ENCODE data around the gene NUBPL.
"Not testable (repeated sequence)": the region's sequence is repeated elsewhere in the genome, so short reads cannot be mapped to it uniquely, and the experiment has no call there.

NUBPL gene

GRCh38 chr14:31718985-31719384 is 157.8 kb downstream of the NUBPL start:
- no peak overlapping the region for H3K4me3 ChIP-seq (ENCODE audit: low read depth, low read length)
- DNase-seq (ENCODE audit: low read depth): no peak
- no peak for TF ChIP-seq CTCF (IDR thresholded peaks at IDR 0.05; ENCODE audit: low read depth, low read length, missing control alignments)

GRCh38 chr14:31726337-31726736 is 165.1 kb downstream of the NUBPL start:
- DNase-seq (ENCODE audit: low read depth): no peak
- H3K4me3 ChIP-seq (ENCODE audit: low read depth, low read length): no peak overlapping the region
- no peak for TF ChIP-seq CTCF (IDR thresholded peaks at IDR 0.05; ENCODE audit: low read depth, low read length, missing control alignments)

GRCh38 chr14:31727797-31728196 is 166.6 kb downstream of the NUBPL start:
- no peak for DNase-seq (ENCODE audit: low read depth)
- TF ChIP-seq CTCF (IDR thresholded peaks at IDR 0.05; ENCODE audit: low read depth, low read length, missing control alignments): no peak
- H3K4me3 ChIP-seq (ENCODE audit: low read depth, low read length): no peak overlapping the region

- H3K4me3 ChIP-seq (ENCODE audit: low read depth, low read length): no peak overlapping the region
- no peak for TF ChIP-seq CTCF (IDR thresholded peaks at IDR 0.05; ENCODE audit: low read depth, low read length, missing control alignments)
- DNase-seq (ENCODE audit: low read depth): no peak
These were observed 179.5 kb downstream of the NUBPL start for GRCh38 chr14:31740688-31741087.

GRCh38 chr14:31745741-31746140 is 184.5 kb downstream of the NUBPL start:
- TF ChIP-seq CTCF (IDR thresholded peaks at IDR 0.05; ENCODE audit: low read depth, low read length, missing control alignments): no peak
- no peak for DNase-seq (ENCODE audit: low read depth)
- no peak overlapping the region for H3K4me3 ChIP-seq (ENCODE audit: low read depth, low read length)

- no peak for DNase-seq (ENCODE audit: low read depth)
- TF ChIP-seq CTCF (IDR thresholded peaks at IDR 0.05; ENCODE audit: low read depth, low read length, missing control alignments): no peak
- no peak overlapping the region for H3K4me3 ChIP-seq (ENCODE audit: low read depth, low read length)
These were observed 185.1 kb downstream of the NUBPL start for GRCh38 chr14:31746326-31746725.

GRCh38 chr14:31749275-31749674 is 188.1 kb downstream of the NUBPL start:
- no peak for TF ChIP-seq CTCF (IDR thresholded peaks at IDR 0.05; ENCODE audit: low read depth, low read length, missing control alignments)
- DNase-seq (ENCODE audit: low read depth): no peak
- H3K4me3 ChIP-seq (ENCODE audit: low read depth, low read length): no peak overlapping the region

GRCh38 chr14:31751047-31751446 is 189.8 kb downstream of the NUBPL start:
- H3K4me3 ChIP-seq (ENCODE audit: low read depth, low read length): not testable (repeated sequence)

More at GRCh38 chr14:31751047-31751446, 189.8 kb downstream of the NUBPL start:
- DNase-seq (ENCODE audit: low read depth): not testable (repeated sequence)
